ENCODE measurements around the gene RYR3.

Gene RYR3

DNA sequence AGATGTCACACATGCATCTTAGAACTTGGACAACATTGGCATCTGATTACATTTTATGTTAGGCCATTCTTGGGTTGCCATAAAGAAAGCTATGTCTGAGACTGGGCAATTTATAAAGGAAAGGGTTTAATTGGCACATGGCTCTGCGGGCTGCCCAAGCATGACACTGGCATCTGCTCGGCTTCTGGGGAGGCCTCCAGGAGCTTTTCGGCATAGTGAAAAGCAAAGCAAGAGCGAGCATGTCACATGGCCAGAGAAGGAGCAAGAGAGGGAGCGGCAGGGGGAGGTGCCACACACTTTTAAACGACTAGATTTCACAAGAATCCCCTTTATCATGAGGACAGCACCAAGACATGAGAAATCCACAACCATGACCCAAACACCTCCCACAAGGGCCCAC, 11.3 kb downstream of the RYR3 start:
- no peak for DNase-seq

GRCh38 chr15:33324609-33325008, 13.8 kb downstream of the RYR3 start:
- no peak for DNase-seq

DNA sequence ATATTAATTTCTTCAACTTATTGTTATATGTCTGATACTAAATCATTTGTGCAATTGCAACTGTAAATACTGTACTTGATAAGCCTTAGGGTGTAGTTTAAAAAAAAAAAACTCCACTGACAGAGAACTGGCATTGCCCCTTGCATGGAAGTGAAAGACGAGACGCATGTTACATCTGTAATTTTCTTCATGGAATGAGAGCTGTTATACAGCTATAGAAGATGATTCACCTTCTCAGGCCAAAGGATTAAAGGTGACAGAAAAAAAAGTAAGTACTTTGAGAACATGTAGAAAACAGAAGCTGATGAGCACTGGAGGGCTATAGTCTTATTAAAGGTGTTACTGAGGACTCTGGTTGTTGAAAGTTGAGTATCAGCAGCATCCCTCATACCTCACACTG, 16.1 kb downstream of the RYR3 start:
- no peak for DNase-seq

DNA sequence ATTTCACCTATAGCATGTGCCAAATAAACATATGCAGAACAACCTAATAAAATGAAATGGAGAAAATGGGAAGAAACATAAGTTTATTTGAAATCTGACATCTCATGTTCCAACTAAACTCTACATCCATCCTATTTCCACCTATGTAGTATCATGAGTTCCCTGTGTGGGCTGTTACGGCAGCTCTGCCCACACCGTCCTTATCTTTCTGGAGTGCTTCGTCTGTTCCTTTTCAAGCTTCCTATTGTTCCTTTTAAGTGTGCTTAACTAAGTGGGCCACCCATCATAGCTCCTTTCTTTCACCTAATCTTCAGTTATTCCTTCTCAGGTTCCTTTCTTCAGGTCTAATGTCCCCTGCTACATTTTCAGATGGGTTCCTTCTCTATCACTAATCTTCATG, 17.3 kb downstream of the RYR3 start:
- no peak for DNase-seq

- no peak for DNase-seq
These were observed 18.7 kb downstream of the RYR3 start for GRCh38 chr15:33329457-33329856.

DNA sequence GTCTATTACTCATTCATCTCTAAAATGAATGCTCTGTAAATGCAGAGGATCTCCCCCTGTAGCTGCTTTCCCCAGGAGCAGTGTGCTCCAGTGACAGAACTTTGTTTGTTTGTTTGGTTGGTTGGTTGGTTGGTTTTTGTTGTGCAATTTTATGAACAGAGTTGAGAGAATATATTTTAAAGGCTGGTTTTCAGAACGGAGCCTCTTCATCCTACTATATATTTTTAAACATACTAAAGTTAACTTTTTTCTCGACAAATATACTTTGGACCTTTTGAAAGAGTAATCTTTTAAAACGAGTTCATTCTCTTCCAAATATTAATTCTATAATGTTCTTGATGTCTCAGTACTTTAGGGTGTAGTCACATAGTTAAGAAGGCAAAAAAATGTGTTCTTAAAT, 20.2 kb downstream of the RYR3 start:
- DNase-seq: no peak

DNA sequence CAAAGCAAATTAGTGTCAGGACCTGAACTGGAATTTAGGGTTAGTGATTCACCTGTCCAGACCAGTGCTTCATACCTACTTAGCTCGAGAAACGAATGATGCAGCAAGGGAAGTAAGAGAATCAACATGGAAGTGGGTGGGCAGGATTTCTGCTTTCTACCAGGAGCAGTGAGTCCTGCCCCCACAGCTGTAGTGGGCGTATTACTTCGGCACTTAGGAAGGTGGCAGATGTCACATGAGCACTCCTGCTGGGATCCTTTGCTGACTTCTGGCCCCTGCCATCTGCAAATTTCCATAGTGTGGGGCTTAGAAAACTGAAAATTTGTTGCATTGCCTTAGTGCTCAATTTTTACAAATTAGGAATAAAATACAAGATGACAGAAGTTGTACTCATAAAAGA, 31.2 kb downstream of the RYR3 start:
- DNase-seq: no peak

- DNase-seq: no peak
These were observed 32.5 kb downstream of the RYR3 start for GRCh38 chr15:33343275-33343674.

DNA sequence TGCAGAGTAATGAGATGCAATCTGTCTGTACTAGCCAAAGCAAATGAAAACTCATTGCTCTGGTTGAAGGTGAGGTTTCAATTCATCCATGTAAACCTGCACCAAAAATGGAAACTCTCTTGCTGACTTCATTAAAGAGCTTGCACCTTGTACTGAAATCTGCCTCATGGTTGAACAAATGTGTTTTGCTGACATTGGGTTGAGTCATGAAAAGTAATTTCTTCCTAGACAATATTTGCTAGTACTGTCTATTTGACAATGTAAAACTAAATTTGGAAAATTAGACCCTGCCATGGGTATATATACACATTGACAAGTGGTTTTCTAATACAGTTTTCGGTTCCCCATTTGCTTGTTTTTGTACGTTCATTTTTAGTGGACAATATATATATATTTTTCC, 33.3 kb downstream of the RYR3 start:
- no peak for DNase-seq

DNA sequence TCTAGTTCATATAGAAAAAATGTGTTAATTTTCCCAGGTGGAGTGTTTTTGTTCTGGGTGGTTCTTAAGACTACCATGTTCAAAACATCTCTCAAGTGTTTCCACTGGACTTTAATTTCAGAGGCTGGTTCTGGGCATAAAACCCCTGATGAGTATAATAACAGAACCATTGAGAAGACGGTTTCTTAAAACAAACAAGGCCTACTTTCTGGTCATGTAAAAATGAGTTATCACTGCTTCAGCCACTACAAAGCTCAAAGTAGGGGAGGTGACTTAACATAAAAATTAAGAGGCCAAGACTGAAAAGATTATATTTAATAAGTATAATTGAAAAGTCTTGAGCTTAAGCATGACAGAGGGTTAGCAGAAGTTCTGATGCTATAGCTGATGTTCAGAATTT, 33.8 kb downstream of the RYR3 start:
- DNase-seq: no peak

GRCh38 chr15:33354411-33354810, 43.6 kb downstream of the RYR3 start:
- no peak for DNase-seq

DNA sequence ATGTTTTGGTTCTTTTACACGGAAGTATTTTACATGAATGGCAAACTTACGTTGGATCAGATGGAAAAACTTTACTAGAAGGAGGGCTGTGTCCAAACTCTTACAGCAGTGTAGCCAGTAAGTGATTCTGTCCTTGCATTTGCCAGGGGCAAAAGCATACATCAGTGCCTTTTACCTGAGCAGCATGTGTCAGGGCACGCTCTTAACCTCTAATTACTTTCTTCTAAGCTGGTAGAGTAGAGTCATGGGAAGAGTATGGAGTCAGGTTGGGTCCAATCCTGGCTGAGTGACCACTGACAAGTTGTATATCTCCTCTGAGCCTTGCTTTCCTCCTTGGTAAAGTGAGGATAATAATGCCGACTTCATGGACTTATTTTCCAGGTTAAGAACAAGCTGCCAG, 47.1 kb downstream of the RYR3 start:
- DNase-seq: no peak

GRCh38 chr15:33358306-33358705, 47.5 kb downstream of the RYR3 start:
- DNase-seq: no peak

- DNase-seq: no peak
These were observed 50.1 kb downstream of the RYR3 start for GRCh38 chr15:33360886-33361285.

- DNase-seq: no peak
These were observed 59.3 kb downstream of the RYR3 start for GRCh38 chr15:33369941-33370622.

- DNase-seq: no peak
These were observed 59.9 kb downstream of the RYR3 start for GRCh38 chr15:33370623-33371020.

GRCh38 chr15:33371159-33371558, 60.4 kb downstream of the RYR3 start:
- DNase-seq: no peak

DNA sequence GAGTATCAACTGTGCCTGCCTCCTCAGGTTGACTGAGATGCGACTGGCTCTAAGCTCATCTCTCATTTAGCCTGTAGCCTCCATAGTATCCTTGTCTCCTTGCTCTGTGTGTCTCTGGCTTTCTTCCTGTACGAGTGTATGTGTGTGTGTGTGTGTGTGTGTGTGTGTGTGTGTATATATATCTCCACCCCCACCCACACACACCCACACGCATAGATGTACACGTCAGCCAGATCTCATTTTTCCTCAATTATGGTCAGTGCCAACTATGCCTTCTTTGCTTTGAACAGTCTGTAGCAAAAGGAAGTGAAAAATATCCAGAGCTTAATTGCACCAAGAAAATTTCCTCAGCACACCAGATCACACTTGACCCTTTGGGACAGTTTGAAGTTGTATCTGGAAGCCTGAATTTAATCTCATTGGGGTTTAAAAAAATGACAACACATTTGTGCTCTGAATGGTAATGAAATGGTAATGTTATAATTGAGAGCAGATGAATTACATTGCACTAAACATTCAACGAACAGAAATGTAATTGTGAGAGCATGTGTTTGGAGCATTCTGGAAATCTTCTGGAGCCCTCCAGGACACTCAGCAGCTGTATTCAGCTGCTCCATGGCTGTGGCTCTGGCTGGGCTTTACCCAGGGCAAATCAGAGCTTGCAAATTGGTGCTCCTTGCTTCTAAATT, 63.6 kb downstream of the RYR3 start:
- DNase-seq: no peak

GRCh38 chr15:33375236-33375635, 64.5 kb downstream of the RYR3 start:
- DNase-seq: no peak

GRCh38 chr15:33377204-33377603, 66.4 kb downstream of the RYR3 start:
- no peak for DNase-seq

DNA sequence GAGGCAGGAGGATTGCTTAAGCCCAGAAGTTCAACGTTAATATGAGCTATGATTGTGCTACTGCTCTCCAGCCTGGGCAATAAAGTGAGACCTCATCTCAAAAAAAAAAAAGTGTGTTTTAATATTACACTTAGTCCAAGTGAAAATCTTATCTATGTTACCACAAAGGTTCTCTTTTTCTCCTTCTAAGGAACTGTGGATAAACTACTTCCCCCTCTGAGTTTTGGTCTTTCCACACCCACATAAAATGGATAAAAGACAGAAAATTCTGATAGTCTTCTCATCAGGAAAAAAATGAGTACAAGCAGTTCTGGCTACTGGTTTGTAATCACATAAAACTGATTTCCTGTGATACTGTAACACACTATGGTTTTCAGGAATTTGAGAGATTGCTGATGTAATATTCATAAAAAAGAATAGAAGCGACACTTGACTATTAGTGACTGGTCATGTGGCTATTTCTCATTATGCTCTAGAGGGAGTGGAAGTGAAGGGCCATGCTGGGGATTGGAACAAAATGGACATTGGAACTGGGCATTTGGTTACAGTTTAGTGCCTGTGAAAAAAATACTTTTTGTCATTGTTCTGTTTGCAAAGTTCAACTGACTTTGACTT, 68.2 kb downstream of the RYR3 start:
- no peak for DNase-seq

GRCh38 chr15:33380406-33380805, 69.6 kb downstream of the RYR3 start:
- DNase-seq: no peak

- DNase-seq: no peak
These were observed 71.7 kb downstream of the RYR3 start for GRCh38 chr15:33382491-33382890.

DNA sequence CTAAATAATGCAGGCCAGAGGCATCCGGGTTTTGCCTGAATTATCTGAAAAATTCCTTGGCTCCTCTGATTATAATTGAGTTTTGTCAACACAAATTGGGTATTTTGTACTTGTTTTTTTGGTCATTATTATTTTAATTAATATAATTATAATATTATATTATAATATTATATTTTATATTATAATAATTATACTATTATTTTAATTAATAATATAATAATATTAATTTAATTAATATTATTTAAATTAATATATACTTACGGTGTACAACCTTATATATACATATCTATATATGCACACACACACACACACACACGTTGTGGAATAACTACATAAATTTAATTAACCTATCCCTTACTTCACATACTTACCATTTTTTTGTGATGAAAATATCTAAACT, 73.5 kb downstream of the RYR3 start:
- no peak for DNase-seq

- DNase-seq: no peak
These were observed 81.7 kb downstream of the RYR3 start for GRCh38 chr15:33392453-33392852.
